HEK293T (cell line): Measurements from ENCODE around the gene BRINP1.

Source experiments
- CTCF ChIA-PET: fragments of 350-600 bp; formaldehyde crosslinking; extraction: SDS; loops from one replicate; lab custom pipeline; 2021; ENCODE audit warnings: antibody characterized with exemption, inconsistent platforms; lab: Yijun Ruan, JAX
- POLR2A ChIA-PET: fragments of 350-600 bp; formaldehyde crosslinking; extraction: SDS; loops from one replicate; lab custom pipeline; 2020; ENCODE audit warnings: antibody characterized with exemption, inconsistent platforms; lab: Yijun Ruan, JAX
- DNase-seq: peaks from one replicate; pipeline ENCODE4 v3.0.0; 2012; ENCODE audit warnings: mixed read lengths; ENCODE audit errors: extremely low spot score
- ARNT ChIP-seq: fragments of 450-650 bp; IDR thresholded peaks from 2 replicates; pipeline ENCODE4 v1.6.1; 2017; ENCODE audit warnings: mild to moderate bottlenecking
- BHLHE40 ChIP-seq: fragments of 450-650 bp; IDR thresholded peaks from 2 replicates; pipeline ENCODE4 v1.6.1; 2016; ENCODE audit warnings: mild to moderate bottlenecking, moderate library complexity, borderline replicate concordance
- CTBP1 ChIP-seq: fragments of 450-650 bp; IDR thresholded peaks from 2 replicates; pipeline ENCODE4 v1.6.1; 2016; ENCODE audit warnings: borderline replicate concordance
- ELF4 ChIP-seq: fragments of 450-650 bp; IDR thresholded peaks from 2 replicates; pipeline ENCODE4 v1.6.1; 2017; ENCODE audit warnings: antibody characterized with exemption
- FOXA1 ChIP-seq: fragments of 450-650 bp; IDR thresholded peaks from 2 replicates; pipeline ENCODE4 v1.6.1; 2016; ENCODE audit warnings: mild to moderate bottlenecking
- FOXK2 ChIP-seq: fragments of 450-650 bp; IDR thresholded peaks from 2 replicates; pipeline ENCODE4 v1.6.1; 2016; ENCODE audit warnings: mild to moderate bottlenecking
- FOXM1 ChIP-seq: fragments of 450-650 bp; IDR thresholded peaks from 2 replicates; pipeline ENCODE4 v1.6.1; 2017; ENCODE audit warnings: mild to moderate bottlenecking, borderline replicate concordance
- HDGF ChIP-seq: fragments of 450-650 bp; IDR thresholded peaks from 2 replicates; pipeline ENCODE4 v1.6.1; 2017; ENCODE audit warnings: antibody characterized with exemption, borderline replicate concordance
- L3MBTL2 ChIP-seq: fragments of 450-650 bp; conservative IDR thresholded peaks from 2 replicates; pipeline ENCODE4 v1.6.1; 2016; ENCODE audit warnings: mild to moderate bottlenecking
- LEF1 ChIP-seq: fragments of 450-650 bp; IDR thresholded peaks from 2 replicates; pipeline ENCODE4 v1.6.1; 2017; ENCODE audit warnings: mild to moderate bottlenecking, borderline replicate concordance
- NFRKB ChIP-seq: fragments of 450-650 bp; IDR thresholded peaks from 2 replicates; pipeline ENCODE4 v1.6.1; 2016; ENCODE audit warnings: mild to moderate bottlenecking, moderate library complexity
- SP1 ChIP-seq: fragments of 450-650 bp; IDR thresholded peaks from 2 replicates; pipeline ENCODE4 v1.6.1; 2017
- SUZ12 ChIP-seq: fragments of 450-650 bp; IDR thresholded peaks from 2 replicates; pipeline ENCODE4 v1.6.1; 2016; ENCODE audit warnings: mild to moderate bottlenecking
- TARDBP ChIP-seq: fragments of 450-650 bp; IDR thresholded peaks from 2 replicates; pipeline ENCODE4 v1.6.1; 2016
- ZNF384 ChIP-seq: fragments of 450-650 bp; IDR thresholded peaks from 2 replicates; pipeline ENCODE4 v1.6.1; 2016
- TF ChIP-seq, protein P1 (sequence below): fragments of 450-650 bp; IDR thresholded peaks from 2 replicates; pipeline ENCODE4 v1.6.1; 2016

BRINP1 gene

DNA sequence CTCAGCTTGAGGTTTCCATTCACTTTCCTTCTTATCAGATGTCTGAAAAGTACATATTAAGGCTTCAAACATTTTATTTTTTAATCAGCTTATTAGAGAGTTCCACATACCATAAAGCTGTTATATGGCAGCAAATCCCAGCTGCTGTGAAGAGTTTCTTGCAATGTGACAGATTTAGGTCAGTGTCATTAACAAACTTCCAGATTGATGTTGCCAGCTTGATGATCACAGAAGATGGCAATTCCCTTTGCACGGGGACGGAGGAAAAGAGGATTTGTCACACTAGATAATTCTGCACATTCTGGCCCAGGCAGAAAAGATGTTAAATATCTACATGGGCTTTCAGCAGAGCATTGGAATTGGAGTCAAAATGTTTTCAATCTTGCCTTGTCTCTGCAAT is 215.8 kb downstream of the BRINP1 start:
- ChIA-PET POLR2A (no interaction called here), CTCF (no interaction called here)
- no peak for DNase-seq
- TF ChIP-seq SP1 (no peak), ZNF384 (no peak), CTBP1 (no peak), FOXM1 (no peak), FOXK2 (no peak), L3MBTL2 (no peak), SUZ12 (no peak), NFRKB (no peak), TARDBP (no peak), BHLHE40 (no peak), HDGF (no peak), FOXA1 (no peak), LEF1 (no peak), ELF4 (no peak)
- TF ChIP-seq, protein P1, sequence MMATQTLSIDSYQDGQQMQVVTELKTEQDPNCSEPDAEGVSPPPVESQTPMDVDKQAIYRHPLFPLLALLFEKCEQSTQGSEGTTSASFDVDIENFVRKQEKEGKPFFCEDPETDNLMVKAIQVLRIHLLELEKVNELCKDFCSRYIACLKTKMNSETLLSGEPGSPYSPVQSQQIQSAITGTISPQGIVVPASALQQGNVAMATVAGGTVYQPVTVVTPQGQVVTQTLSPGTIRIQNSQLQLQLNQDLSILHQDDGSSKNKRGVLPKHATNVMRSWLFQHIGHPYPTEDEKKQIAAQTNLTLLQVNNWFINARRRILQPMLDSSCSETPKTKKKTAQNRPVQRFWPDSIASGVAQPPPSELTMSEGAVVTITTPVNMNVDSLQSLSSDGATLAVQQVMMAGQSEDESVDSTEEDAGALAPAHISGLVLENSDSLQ: no peak

DNA sequence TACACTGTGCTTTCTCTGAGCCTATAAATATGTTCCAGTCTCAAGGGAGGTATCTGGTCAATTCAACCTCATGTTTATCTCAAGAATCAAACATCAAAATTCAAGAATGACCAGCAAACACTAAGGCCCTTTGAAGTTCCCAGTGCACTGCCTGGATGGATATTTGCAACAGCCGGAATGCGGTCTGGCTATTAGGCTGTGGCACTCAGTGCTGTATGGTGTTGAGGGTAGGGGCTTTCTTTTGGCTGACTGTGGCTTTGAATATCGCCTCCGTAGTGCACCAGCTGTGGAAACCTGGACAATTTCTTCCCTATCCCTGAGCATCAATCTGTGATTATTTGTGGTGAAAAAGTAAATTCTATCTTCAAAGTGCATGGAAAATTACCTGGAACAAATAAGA is 220.4 kb downstream of the BRINP1 start:
- CTCF ChIA-PET: no interaction called here
- no peak for DNase-seq
- POLR2A ChIA-PET: no interaction called here
- TF ChIP-seq ARNT (no peak), ELF4 (no peak), ZNF384 (no peak), FOXA1 (no peak), L3MBTL2 (no peak), TARDBP (no peak), SP1 (no peak), CTBP1 (no peak), HDGF (no peak), SUZ12 (no peak), BHLHE40 (no peak), NFRKB (no peak), FOXK2 (no peak), FOXM1 (no peak), LEF1 (no peak)
- TF ChIP-seq, protein P1: no peak

DNA sequence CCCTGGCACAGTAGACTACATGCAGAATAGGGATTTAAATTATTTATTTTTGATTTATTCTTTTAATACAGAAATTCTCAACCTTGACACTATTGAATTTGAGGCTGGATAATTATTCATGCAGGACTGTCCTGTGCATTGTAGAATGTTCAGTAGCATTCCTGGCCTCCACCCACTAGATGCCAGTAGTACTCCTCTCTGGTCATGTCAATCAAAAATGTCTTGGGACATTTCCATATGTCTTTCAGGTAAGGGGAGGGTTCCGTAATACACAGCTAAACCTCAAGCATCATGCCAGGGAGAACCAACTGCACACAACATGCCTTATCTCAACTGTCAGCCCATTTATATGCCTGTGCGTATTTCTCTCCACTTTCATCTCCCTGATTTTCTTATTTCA is 231.8 kb downstream of the BRINP1 start:
- no peak for TF ChIP-seq CTBP1
- TF ChIP-seq TARDBP: no peak
- TF ChIP-seq LEF1: no peak
- TF ChIP-seq SUZ12: no peak
- TF ChIP-seq ZNF384: no peak
- TF ChIP-seq L3MBTL2: no peak
- no peak for TF ChIP-seq BHLHE40
- no peak for TF ChIP-seq NFRKB
- no peak for TF ChIP-seq FOXM1
- no peak for TF ChIP-seq FOXK2
- no peak for TF ChIP-seq FOXA1
- TF ChIP-seq, protein P1: no peak
- no peak for TF ChIP-seq HDGF
- no peak for TF ChIP-seq SP1
- CTCF ChIA-PET: no interaction called here
- POLR2A ChIA-PET: no interaction called here
- DNase-seq: no peak

DNA sequence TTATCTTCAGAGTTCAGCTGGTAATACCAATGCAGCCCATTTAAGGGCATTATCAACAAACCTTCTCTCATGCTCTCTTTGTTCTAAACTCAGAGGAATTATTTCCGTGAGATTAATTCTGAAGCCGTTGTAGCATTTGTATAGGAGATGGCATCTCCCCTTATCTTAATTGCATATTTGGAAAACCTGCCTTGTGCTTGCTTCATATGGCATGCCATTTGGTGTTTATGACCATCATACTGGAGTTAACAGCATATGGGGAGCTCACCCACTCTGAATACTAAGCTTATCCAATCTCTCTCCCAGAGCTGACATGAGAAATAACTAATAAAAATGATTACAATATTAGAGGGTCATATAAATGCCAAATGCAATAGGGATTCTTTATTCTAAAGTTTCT is 243.2 kb downstream of the BRINP1 start:
- no peak for DNase-seq
- POLR2A ChIA-PET: no interaction called here
- CTCF ChIA-PET: interaction anchor here (0.6 kb wide), 1 partner anchor 744 kb away, joined by 5 read pairs; no protein-coding TSS in a partner anchor
- TF ChIP-seq TARDBP (no peak), FOXK2 (no peak), HDGF (no peak), FOXM1 (no peak), ARNT (no peak), SUZ12 (no peak), L3MBTL2 (no peak), BHLHE40 (no peak), SP1 (no peak), NFRKB (no peak), ELF4 (no peak), FOXA1 (no peak), CTBP1 (no peak), ZNF384 (no peak), LEF1 (no peak)
- TF ChIP-seq, protein P1: no peak

DNA sequence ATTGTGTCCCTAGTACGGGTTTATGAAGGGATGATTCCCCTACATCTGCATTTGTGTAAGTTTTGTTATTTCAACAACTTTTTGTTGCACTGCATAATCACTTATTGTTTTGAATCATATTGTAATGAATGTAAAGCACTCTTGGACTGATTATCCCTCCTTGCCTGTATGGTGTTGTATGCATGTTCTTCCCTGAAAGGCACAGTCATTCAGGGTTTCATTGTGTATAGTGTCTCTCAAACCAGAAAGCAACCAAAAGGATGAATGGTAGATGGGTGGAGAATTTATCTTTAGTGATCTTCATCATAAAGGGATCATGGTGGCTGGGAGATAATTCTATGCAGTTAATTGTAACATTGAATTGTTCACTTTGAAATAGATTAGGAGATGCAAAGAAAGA is 247.3 kb downstream of the BRINP1 start:
- TF ChIP-seq NFRKB (no peak), LEF1 (no peak), CTBP1 (no peak), ELF4 (no peak), ZNF384 (no peak), FOXM1 (no peak), BHLHE40 (no peak), FOXA1 (no peak), ARNT (no peak), SUZ12 (no peak), TARDBP (no peak), FOXK2 (no peak), HDGF (no peak), SP1 (no peak), L3MBTL2 (no peak)
- TF ChIP-seq, protein P1: no peak
- CTCF ChIA-PET: no interaction called here
- POLR2A ChIA-PET: no interaction called here
- no peak for DNase-seq
